K562 (cell line): Measurements from ENCODE around the gene PHF12. TPM values are rescaled to one million over a fixed set of nuclear protein-coding genes. Genes with fewer than 3 reads are reported as not detected.

Experiments used
- ATAC-seq: fragments of 200-7000 bp; cut with Tn5 transposase; 3 replicates; pipeline ENCODE4 v1.9.1; 2020; ENCODE audit warnings: moderate library complexity
- BruUV-seq: library from RNA; stranded (reverse); fragments of 400-500 nt; replicated peaks from 2 replicates; lab custom pipeline; 2021; lab: Mats Ljungman, UMichigan
- CTCF ChIA-PET: fragments of 300-600 bp; formaldehyde crosslinking; extraction: SDS; loops from one replicate; lab custom pipeline; 2021; ENCODE audit warnings: low intra/inter-chr PET ratio; lab: Yijun Ruan, JAX
- POLR2A ChIA-PET: fragments of 300-600, 350-650 bp; sonication (Branson Sonifier 250); formaldehyde crosslinking; extraction: SDS; loops from one replicate; lab custom pipeline; 2021; ENCODE audit warnings: antibody characterized with exemption, inconsistent platforms; lab: Yijun Ruan, JAX
- DNase-seq, 4 experiments: peaks; one replicate each; pipeline versions ENCODE4 v3.0.0 to v3.0.0-alpha.2; 2011 to 2018; ENCODE audit warnings: low spot score in 3 of 4, mixed read lengths in 3 of 4; ENCODE audit errors: extremely low read depth in 1 of 4
- FAIRE-seq: peaks from 2 replicates; lab custom pipeline; 2011; peaks lifted over from hg19 to GRCh38; lab: Jason Lieb, UNC
- H2AFZ ChIP-seq: 2 replicates; pipeline ENCODE4 v1.6.0; 2011; ENCODE audit warnings: low read depth, low read length, control low read depth, inconsistent platforms
- H3K27ac ChIP-seq: fragments of 200-600 bp; 3 replicates; pipeline ENCODE4 v1.8.0; 2011; ENCODE audit warnings: low read depth, mild to moderate bottlenecking, control low read depth, inconsistent platforms, low read length, moderate library complexity, mixed read lengths; ENCODE audit errors: extremely low read depth
- H3K27me3 ChIP-seq, 2 experiments: fragments of 300-600 bp in 1 of 2; 2 replicates in 1 of 2; 3 replicates in 1 of 2; pipeline versions ENCODE4 v1.6.0 to v1.8.0; 2011; ENCODE audit warnings: inconsistent platforms in 2 of 2, low read length in 2 of 2, mild to moderate bottlenecking in 1 of 2, mixed read lengths in 1 of 2, moderate library complexity in 1 of 2; ENCODE audit not compliant: control insufficient read depth in 2 of 2, insufficient read depth in 2 of 2
- H3K36me3 ChIP-seq: fragments of 300-600 bp; 3 replicates; pipeline ENCODE4 v1.8.0; 2011; ENCODE audit warnings: mild to moderate bottlenecking, low read length, inconsistent platforms; ENCODE audit not compliant: control insufficient read depth, insufficient read depth
- H3K4me1 ChIP-seq, 2 experiments: fragments of 200-600 bp in 1 of 2; replicated peaks in 1 of 2; 2 replicates in 1 of 2; 3 replicates in 1 of 2; pipeline versions ENCODE4 v1.5.1 to v1.8.0; 2011; ENCODE audit warnings: inconsistent platforms in 2 of 2, low read length in 2 of 2, mild to moderate bottlenecking in 1 of 2, mixed read lengths in 1 of 2, moderate library complexity in 1 of 2; ENCODE audit not compliant: control insufficient read depth in 2 of 2, insufficient read depth in 2 of 2
- H3K4me2 ChIP-seq: 2 replicates; pipeline ENCODE4 v1.6.1; 2011; ENCODE audit warnings: low read length, control low read depth, inconsistent platforms, mixed read lengths; ENCODE audit not compliant: insufficient read depth
- H3K4me3 ChIP-seq: fragments of 200-600 bp; sonication (generic), shearing (Covaris generic); 2 replicates; pipeline ENCODE4 v1.5.1; 2016; ENCODE audit warnings: control low read depth, inconsistent platforms
- H3K79me2 ChIP-seq: fragments of 200-600 bp; 3 replicates; pipeline ENCODE4 v1.8.0; 2011; ENCODE audit warnings: low read length, inconsistent platforms; ENCODE audit not compliant: control insufficient read depth, insufficient read depth
- H3K9ac ChIP-seq, 2 experiments: 2 replicates each; pipeline versions ENCODE4 v1.6.0 to v1.6.1; 2011; ENCODE audit warnings: low read depth in 2 of 2, low read length in 2 of 2, control low read depth in 1 of 2, inconsistent platforms in 1 of 2, mild to moderate bottlenecking in 1 of 2, mixed read lengths in 1 of 2; ENCODE audit not compliant: insufficient read depth in 1 of 2
- H3K9me1 ChIP-seq: one replicate; pipeline ENCODE4 v1.6.0; 2011; ENCODE audit warnings: inconsistent platforms, mild to moderate bottlenecking, low read length, moderate library complexity; ENCODE audit not compliant: control insufficient read depth, insufficient read depth
- H3K9me3 ChIP-seq: replicated peaks from 2 replicates; pipeline ENCODE4 v1.5.1; 2011; ENCODE audit warnings: low read depth, low read length, inconsistent platforms; ENCODE audit not compliant: control insufficient read depth, insufficient read depth
- H4K20me1 ChIP-seq: replicated peaks from 2 replicates; pipeline ENCODE4 v1.6.1; 2011; ENCODE audit warnings: low read length, inconsistent platforms, mixed read lengths; ENCODE audit not compliant: control insufficient read depth, insufficient read depth
- CREM ChIP-seq: IDR thresholded peaks from 2 replicates; pipeline ENCODE4 v1.6.1; 2014; ENCODE audit warnings: antibody characterized with exemption, low read depth
- EGR1 ChIP-seq: fragments of 450-650 bp; conservative IDR thresholded peaks from 2 replicates; pipeline ENCODE4 v1.6.1; 2017; ENCODE audit warnings: mild to moderate bottlenecking
- L3MBTL2 ChIP-seq: fragments of 450-650 bp; IDR thresholded peaks from 2 replicates; pipeline ENCODE4 v1.6.1; 2016; ENCODE audit warnings: mild to moderate bottlenecking, moderate library complexity
- POLR2G ChIP-seq: fragments of 200-400 bp; formaldehyde crosslinking; IDR thresholded peaks from 2 replicates; pipeline ENCODE4 v1.6.1; 2017; ENCODE audit warnings: low read depth, mild to moderate bottlenecking, antibody characterized with exemption, low read length, moderate library complexity
- RBBP5 ChIP-seq: fragments of 200-600 bp; sonication (generic); IDR thresholded peaks from 2 replicates; pipeline ENCODE4 v1.6.1; 2012; ENCODE audit warnings: borderline replicate concordance, mild to moderate bottlenecking, low read length, control low read depth, inconsistent platforms; ENCODE audit not compliant: insufficient read depth, poor library complexity, severe bottlenecking
- XRCC5 ChIP-seq: fragments of 200-400 bp; formaldehyde crosslinking; IDR thresholded peaks from 2 replicates; pipeline ENCODE4 v1.6.1; 2017; ENCODE audit warnings: low read depth, mild to moderate bottlenecking, low read length
- WGBS: fragments of 100-300 bp; shearing (Covaris generic); methylation state at CpG from one replicate; pipeline ENCODE4 v1.1.6; 2016; ENCODE audit warnings: low coverage, mixed read lengths; ENCODE audit not compliant: insufficient coverage; ENCODE audit errors: missing lambda C conversion rate; 5-methylcytosine and 5-hydroxymethylcytosine counted together
- in situ Hi-C: fragments of 300-500 bp; cut with MboI; formaldehyde crosslinking; loops from 4 replicates; pipeline ENCODE4 v1.15.0; 2018; ENCODE audit warnings: inconsistent platforms, mixed read lengths
- intact Hi-C: fragments of 100-400 bp; cut with micrococcal nuclease; formaldehyde crosslinking; loops from 2 replicates; pipeline ENCODE4 v1.14.2; 2022
- polyA plus RNA-seq, 8 experiments: library from polyadenylated mRNA; depleted of rRNA in 4 of 8; stranded (reverse) in 5 of 8; unstranded in 3 of 8; fragments of >200 nt; fragmentation: Nextera tagmentation in 2 of 8; fragmentation: Illumina TruSeq in 1 of 8; extraction: Ambion mirVana in 2 of 8; extraction: Trizol in 1 of 8; gene quantifications; 2 replicates each; pipeline versions ENCODE4 v1.2.1 to v1.2.3, GENCODE V29; 2011 to 2014; ENCODE audit warnings: inconsistent platforms in 1 of 8, missing spikeins in 1 of 8
- total RNA-seq, 7 experiments: library from RNA; depleted of rRNA in 6 of 7; stranded (reverse); fragments of >200 nt in 6 of 7; fragmentation: Illumina TruSeq in 2 of 7; extraction: Trizol in 2 of 7; gene quantifications; 2 replicates each; pipeline versions ENCODE4 v1.2.1 to v1.2.3, GENCODE V29; 2011 to 2021; ENCODE audit warnings: low replicate concordance in 1 of 7

The PHF12 gene
- total and polyA plus RNA-seq, 9 of the 15 experiments (the other 6 are each of a cell fraction or from before 2014, with no cell fraction given) = 0.82 to 31.3 (median 13.5) TPM

- peaks cover 4% of the 10 kb centered on the region; the same call in 1 of the 2 replicates for H3K9me3 ChIP-seq
- no TSS peak for BruUV-seq
- peak overlapping the region; percentile 19; the same call in 1 of the 3 replicates for H3K27ac ChIP-seq
- no peak overlapping the region for H2AFZ ChIP-seq
- no peak for DNase-seq
- peaks cover 11% of the 10 kb centered on the region for H4K20me1 ChIP-seq
- TF ChIP-seq CREM (no peak), POLR2G (peak; percentile 15; the same call in 1 of the 2 replicates), XRCC5 (0 out of 2 replicates have a peak, but pooled peaks have one; percentile 9), EGR1 (no peak), L3MBTL2 (no peak), RBBP5 (peak; percentile 14)
- H3K9me1 ChIP-seq = peaks cover 5% of the 10 kb centered on the region
- peak overlapping the region in 1 of 2 experiments; percentile 56; a peak in 1 of 4 replicates for H3K9ac ChIP-seq
- ChIA-PET POLR2A (interaction anchor here (0.5 to 2.0 kb wide), 9 partner anchors 13 to 787 kb away, joined by 3 to 15 read pairs (median 4); partner anchors contain the start of genes BLTP2, FLOT2 and RPL23A), CTCF (interaction anchor here (0.6 to 1.2 kb wide), 2 partner anchors 42 to 296 kb away, joined by 3 to 6 read pairs; no protein-coding TSS in a partner anchor)
- peaks cover 95% of the 10 kb centered on the region for H3K36me3 ChIP-seq
- H3K79me2 ChIP-seq = peaks cover 5% of the 10 kb centered on the region; the same call in 1 of the 3 replicates
- WGBS = 83% methylated on average over 13 of the region's 13 CpGs
- no peak for ATAC-seq
- H3K27me3 ChIP-seq = no peaks in the 10 kb centered on the region
- H3K4me1 ChIP-seq = peaks cover 40 to 45% of the 10 kb centered on the region in 2 experiments
- in situ Hi-C loops (no loop called here), intact Hi-C loops (no loop called here)
- H3K4me2 ChIP-seq = no peak overlapping the region
- no peak overlapping the region for H3K4me3 ChIP-seq
- FAIRE-seq = no peak
Observed at GRCh38 chr17:28911411-28912045, 39.8 kb downstream of the PHF12 start.
